ENCODE measurements around the gene ABCA10.

Gene ABCA10

GRCh38 chr17:69179227-69179952 lies 49.2 kb downstream of the ABCA10 start:
- no peaks in the 10 kb centered on the region for H3K36me3 Mint-ChIP-seq (ENCODE audit: low read depth)
- no peaks in the 10 kb centered on the region for H3K9me3 Mint-ChIP-seq
- H3K27ac Mint-ChIP-seq, result no peak overlapping the region
- no peak overlapping the region for H3K4me3 Mint-ChIP-seq
- TF ChIP-seq CTCF (IDR thresholded peaks at IDR 0.05), result no peak
- no peaks in the 10 kb centered on the region for H3K4me1 Mint-ChIP-seq
- H3K27me3 Mint-ChIP-seq (ENCODE audit: low read depth, poor library complexity), result peaks cover 7% of the 10 kb centered on the region
- DNase-seq, result no peak

GRCh38 chr17:69176457-69176795 lies 52.2 kb downstream of the ABCA10 start:
- TF ChIP-seq CTCF (IDR thresholded peaks at IDR 0.05), result no peak
- no peak for DNase-seq
- Mint-ChIP-seq H3K27ac (no peak overlapping the region), H3K4me1 (no peaks in the 10 kb centered on the region), H3K36me3 (ENCODE audit: low read depth) (no peaks in the 10 kb centered on the region), H3K27me3 (ENCODE audit: low read depth, poor library complexity) (peaks cover 6% of the 10 kb centered on the region), H3K4me3 (no peak overlapping the region), H3K9me3 (no peaks in the 10 kb centered on the region)

- DNase-seq, result no peak
These were observed 52.8 kb downstream of the ABCA10 start for GRCh38 chr17:69175625-69176456.

GRCh38 chr17:69175262-69175624 lies 53.4 kb downstream of the ABCA10 start:
- Mint-ChIP-seq H3K4me1 (no peaks in the 10 kb centered on the region), H3K9me3 (no peaks in the 10 kb centered on the region), H3K27ac (no peak overlapping the region), H3K36me3 (ENCODE audit: low read depth) (no peaks in the 10 kb centered on the region), H3K4me3 (no peak overlapping the region), H3K27me3 (ENCODE audit: low read depth, poor library complexity) (peaks cover 6% of the 10 kb centered on the region)
- DNase-seq, result no peak
- TF ChIP-seq CTCF (IDR thresholded peaks at IDR 0.05), result no peak

More at GRCh38 chr17:69175625-69176456, 52.8 kb downstream of the ABCA10 start:
- Mint-ChIP-seq H3K4me3 (no peak overlapping the region), H3K27me3 (ENCODE audit: low read depth, poor library complexity) (peaks cover 6% of the 10 kb centered on the region), H3K9me3 (no peaks in the 10 kb centered on the region), H3K36me3 (ENCODE audit: low read depth) (no peaks in the 10 kb centered on the region), H3K4me1 (no peaks in the 10 kb centered on the region), H3K27ac (no peak overlapping the region)
- no peak for TF ChIP-seq CTCF (IDR thresholded peaks at IDR 0.05)

GRCh38 chr17:69173118-69173517 lies 55.5 kb downstream of the ABCA10 start:
- Mint-ChIP-seq H3K36me3 (ENCODE audit: low read depth) (no peaks in the 10 kb centered on the region), H3K4me3 (no peak overlapping the region), H3K9me3 (peaks cover 5% of the 10 kb centered on the region), H3K27me3 (ENCODE audit: low read depth, poor library complexity) (peaks cover 5% of the 10 kb centered on the region), H3K27ac (no peak overlapping the region), H3K4me1 (no peaks in the 10 kb centered on the region)
- DNase-seq, result no peak
- no peak for TF ChIP-seq CTCF (IDR thresholded peaks at IDR 0.05)
